ENCODE measurements around the gene ZNF783. TPM values are rescaled to one million over a fixed set of nuclear protein-coding genes. Genes with fewer than 3 reads are reported as not detected.
A peak's percentile ranks its signal among the peaks of the same experiment; 100 is the strongest.

The ZNF783 gene
- total and polyA plus RNA-seq, 9 of the 15 experiments (the other 6 are each of a cell fraction or from before 2014, with no cell fraction given) = 0.66 to 11.2 (median 5.4) TPM

DNA sequence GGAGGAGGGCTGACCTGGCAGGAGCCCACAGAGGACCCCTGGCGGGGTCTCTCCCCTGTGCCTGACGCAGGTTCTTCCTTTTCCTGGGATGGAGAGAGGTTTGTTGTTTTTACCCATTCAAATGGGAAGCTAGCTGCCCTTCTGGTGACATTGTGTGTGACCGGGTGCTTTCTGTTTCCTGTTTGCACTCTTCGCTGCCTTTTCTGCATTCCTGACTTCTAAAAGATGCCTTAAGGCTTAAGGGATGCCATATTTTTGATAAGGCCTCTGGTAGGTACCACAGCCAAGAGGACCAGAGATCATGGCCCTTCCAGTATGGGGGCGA lies 20.3 kb downstream of the ZNF783 start:
- Histone ChIP-seq H4K20me1 (replicated peaks; ENCODE audit: control insufficient read depth, insufficient read depth, low read length) (peaks cover 13% of the 10 kb centered on the region), H3K27ac (ENCODE audit: extremely low read depth, low read depth, low read length) (no peak overlapping the region), H2AFZ (ENCODE audit: low read depth, low read length) (no peak overlapping the region), H3K4me3 (no peak overlapping the region), H3K4me2 (ENCODE audit: insufficient read depth, low read length) (no peak overlapping the region), H3K27me3 (ENCODE audit: control insufficient read depth in 2 of 2, insufficient read depth in 2 of 2, low read length in 2 of 2) (peaks cover 41 to 84% of the 10 kb centered on the region in 2 experiments), H3K36me3 (ENCODE audit: control insufficient read depth, insufficient read depth, low read length) (peaks cover 8% of the 10 kb centered on the region; the same call in 1 of the 3 replicates), H3K9me3 (replicated peaks; ENCODE audit: control insufficient read depth, insufficient read depth, low read depth, low read length) (no peaks in the 10 kb centered on the region), H3K9me1 (ENCODE audit: control insufficient read depth, insufficient read depth, low read length) (no peaks in the 10 kb centered on the region), H3K4me1 (replicated peaks in 1 of 2; ENCODE audit: control insufficient read depth in 2 of 2, insufficient read depth in 2 of 2, low read length in 2 of 2) (peaks cover 0 to 26% of the 10 kb centered on the region in 2 experiments; a peak in 2 of 5 replicates), H3K9ac (ENCODE audit: insufficient read depth in 1 of 2, low read depth in 2 of 2, low read length in 2 of 2) (no peak overlapping the region), H3K79me2 (ENCODE audit: control insufficient read depth, insufficient read depth, low read length) (no peaks in the 10 kb centered on the region)
- no peak for ATAC-seq
- FAIRE-seq = no peak
- no peak for TF ChIP-seq KHSRP (IDR thresholded peaks at IDR 0.05)
- ChIA-PET CTCF (ENCODE audit: low intra/inter-chr PET ratio) (no interaction called here), POLR2A (interaction anchor here (1.6 kb wide), 1 partner anchor 28 kb away, joined by 3 read pairs; no protein-coding TSS in a partner anchor)
- no TSS peak for BruUV-seq (replicated peaks)
- WGBS (ENCODE audit: insufficient coverage, low coverage, missing lambda C conversion rate) = 45% methylated on average over 5 of the region's 5 CpGs
- in situ Hi-C loops (cut with MboI) (no loop called here), intact Hi-C loops (cut with micrococcal nuclease) (no loop called here)
- DNase-seq (ENCODE audit: extremely low read depth in 1 of 4, low spot score in 3 of 4) = no peak

DNA sequence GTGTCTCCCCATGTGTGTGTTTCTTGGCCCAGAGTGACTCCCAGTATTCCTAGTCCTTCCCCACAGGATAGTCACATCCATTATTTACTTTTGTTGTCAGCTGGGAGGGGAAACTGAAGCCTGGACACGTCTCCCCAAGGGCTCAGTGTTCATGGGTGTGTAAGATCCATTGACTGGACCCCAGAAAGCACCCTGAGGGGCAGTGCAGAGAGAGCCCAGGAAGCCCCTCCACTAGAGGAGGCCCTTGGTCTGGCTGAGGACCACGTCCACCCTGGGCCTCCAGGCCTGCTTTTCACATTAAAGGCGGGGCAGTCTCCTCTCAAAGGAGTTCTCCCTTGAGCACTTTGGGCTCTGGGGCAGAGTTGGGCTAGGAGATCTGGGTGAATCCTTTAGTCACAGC lies 21.3 kb downstream of the ZNF783 start:
- intact Hi-C loops (cut with micrococcal nuclease) = no loop called here
- in situ Hi-C loops (cut with MboI) = no loop called here
- ChIA-PET POLR2A (interaction anchor here (1.0 to 1.6 kb wide), 3 partner anchors 9 to 27 kb away, joined by 3 to 4 read pairs (median 4); no protein-coding TSS in a partner anchor), CTCF (ENCODE audit: low intra/inter-chr PET ratio) (no interaction called here)
- Histone ChIP-seq H3K4me3 (no peak overlapping the region), H3K9me3 (replicated peaks; ENCODE audit: control insufficient read depth, insufficient read depth, low read depth, low read length) (no peaks in the 10 kb centered on the region), H4K20me1 (replicated peaks; ENCODE audit: control insufficient read depth, insufficient read depth, low read length) (peaks cover 10% of the 10 kb centered on the region), H3K9me1 (ENCODE audit: control insufficient read depth, insufficient read depth, low read length) (no peaks in the 10 kb centered on the region), H3K79me2 (ENCODE audit: control insufficient read depth, insufficient read depth, low read length) (no peaks in the 10 kb centered on the region), H3K36me3 (ENCODE audit: control insufficient read depth, insufficient read depth, low read length) (peaks cover 2% of the 10 kb centered on the region; the same call in 1 of the 3 replicates), H3K27me3 (ENCODE audit: control insufficient read depth in 2 of 2, insufficient read depth in 2 of 2, low read length in 2 of 2) (peaks cover 41 to 87% of the 10 kb centered on the region in 2 experiments), H3K4me1 (replicated peaks in 1 of 2; ENCODE audit: control insufficient read depth in 2 of 2, insufficient read depth in 2 of 2, low read length in 2 of 2) (peaks cover 0 to 28% of the 10 kb centered on the region in 2 experiments; a peak in 2 of 5 replicates), H3K9ac (ENCODE audit: insufficient read depth in 1 of 2, low read depth in 2 of 2, low read length in 2 of 2) (peak overlapping the region in 1 of 2 experiments; percentile 56; a peak in 1 of 4 replicates), H3K4me2 (ENCODE audit: insufficient read depth, low read length) (no peak overlapping the region), H2AFZ (ENCODE audit: low read depth, low read length) (no peak overlapping the region), H3K27ac (ENCODE audit: extremely low read depth, low read depth, low read length) (no peak overlapping the region)
- WGBS (ENCODE audit: insufficient coverage, low coverage, missing lambda C conversion rate) = 30% methylated on average over 3 of the region's 3 CpGs
- no TSS peak for BruUV-seq (replicated peaks)
- ATAC-seq = no peak
- no peak for DNase-seq (ENCODE audit: extremely low read depth in 1 of 4, low spot score in 3 of 4)
- FAIRE-seq = no peak
- TF ChIP-seq, protein P1, sequence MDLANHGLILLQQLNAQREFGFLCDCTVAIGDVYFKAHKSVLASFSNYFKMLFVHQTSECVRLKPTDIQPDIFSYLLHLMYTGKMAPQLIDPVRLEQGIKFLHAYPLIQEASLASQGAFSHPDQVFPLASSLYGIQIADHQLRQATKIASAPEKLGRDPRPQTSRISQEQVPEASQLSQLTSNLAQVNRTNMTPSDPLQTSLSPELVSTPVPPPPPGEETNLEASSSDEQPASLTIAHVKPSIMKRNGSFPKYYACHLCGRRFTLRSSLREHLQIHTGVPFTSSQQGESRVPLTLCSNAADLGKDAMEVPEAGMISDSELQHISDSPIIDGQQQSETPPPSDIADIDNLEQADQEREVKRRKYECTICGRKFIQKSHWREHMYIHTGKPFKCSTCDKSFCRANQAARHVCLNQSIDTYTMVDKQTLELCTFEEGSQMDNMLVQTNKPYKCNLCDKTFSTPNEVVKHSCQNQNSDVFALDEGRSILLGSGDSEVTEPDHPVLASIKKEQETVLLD (IDR thresholded peaks at IDR 0.05) = no peak
- TF ChIP-seq, protein P2, sequence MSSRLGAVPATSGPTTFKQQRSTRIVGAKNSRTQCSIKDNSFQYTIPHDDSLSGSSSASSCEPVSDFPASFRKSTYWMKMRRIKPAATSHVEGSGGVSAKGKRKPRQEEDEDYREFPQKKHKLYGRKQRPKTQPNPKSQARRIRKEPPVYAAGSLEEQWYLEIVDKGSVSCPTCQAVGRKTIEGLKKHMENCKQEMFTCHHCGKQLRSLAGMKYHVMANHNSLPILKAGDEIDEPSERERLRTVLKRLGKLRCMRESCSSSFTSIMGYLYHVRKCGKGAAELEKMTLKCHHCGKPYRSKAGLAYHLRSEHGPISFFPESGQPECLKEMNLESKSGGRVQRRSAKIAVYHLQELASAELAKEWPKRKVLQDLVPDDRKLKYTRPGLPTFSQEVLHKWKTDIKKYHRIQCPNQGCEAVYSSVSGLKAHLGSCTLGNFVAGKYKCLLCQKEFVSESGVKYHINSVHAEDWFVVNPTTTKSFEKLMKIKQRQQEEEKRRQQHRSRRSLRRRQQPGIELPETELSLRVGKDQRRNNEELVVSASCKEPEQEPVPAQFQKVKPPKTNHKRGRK (tag; IDR thresholded peaks at IDR 0.05) = no peak
- no peak for TF ChIP-seq ZNF518B (CRISPR knock-in tag; IDR thresholded peaks at IDR 0.05)
- no peak for TF ChIP-seq THRA (IDR thresholded peaks at IDR 0.05)
- no peak for TF ChIP-seq BCOR (IDR thresholded peaks at IDR 0.05)
